Upper lobe of left lung (tissue), 4 donors: ENCODE data around the gene SP7.
A peak's percentile ranks its signal among the peaks of the same experiment; 100 is the strongest.

Experiments
- CTCF ChIP-seq, 6 experiments: fragments of 450-650 bp in 4 of 6; fragments of 200-600 bp in 2 of 6; sonication (generic) in 2 of 6; IDR thresholded peaks; one replicate each; pipeline ENCODE4 v1.5.1; 2016 to 2019; ENCODE audit warnings: antibody characterized with exemption in 6 of 6
- EP300 ChIP-seq, 4 donors: sonication (generic); formaldehyde crosslinking; IDR thresholded peaks; one replicate each; pipeline ENCODE4 v1.5.1; 2017; ENCODE audit warnings: antibody characterized with exemption in 4 of 4, control low read depth in 2 of 4
- POLR2A ChIP-seq, 4 donors: fragments of 450-650 bp; IDR thresholded peaks; one replicate each; pipeline ENCODE4 v1.5.1; 2016 to 2017; ENCODE audit warnings: antibody characterized with exemption in 4 of 4, mild to moderate bottlenecking in 2 of 4
- POLR2AphosphoS5 ChIP-seq, 2 donors: sonication (generic); formaldehyde crosslinking; IDR thresholded peaks; one replicate each; pipeline ENCODE4 v1.5.1; 2017; ENCODE audit warnings: antibody characterized with exemption in 2 of 2

GRCh38 chr12:53299454-53300180 lies 36.5 kb downstream of the SP7 start, which contains the start of gene MYG1:
- TF ChIP-seq CTCF (IDR thresholded peaks at IDR 0.05), result peak in 3 of 6 experiments; percentile 46 to 58 (median 50)
- peak; percentile 65 to 85 for TF ChIP-seq POLR2AphosphoS5 (IDR thresholded peaks at IDR 0.05)
- TF ChIP-seq POLR2A (IDR thresholded peaks at IDR 0.05), result peak; percentile 16 to 82 (median 20)
- TF ChIP-seq EP300 (IDR thresholded peaks at IDR 0.05), result peak in 1 of 4 donors; percentile 38
